Measurements from ENCODE around the gene ARHGAP31. TPM values are rescaled to one million over a fixed set of nuclear protein-coding genes. Genes with fewer than 3 reads are reported as not detected.

The ARHGAP31 gene
- total RNA-seq, 2 experiments from 2014 or later: 1.6 to 1.7 TPM

DNA sequence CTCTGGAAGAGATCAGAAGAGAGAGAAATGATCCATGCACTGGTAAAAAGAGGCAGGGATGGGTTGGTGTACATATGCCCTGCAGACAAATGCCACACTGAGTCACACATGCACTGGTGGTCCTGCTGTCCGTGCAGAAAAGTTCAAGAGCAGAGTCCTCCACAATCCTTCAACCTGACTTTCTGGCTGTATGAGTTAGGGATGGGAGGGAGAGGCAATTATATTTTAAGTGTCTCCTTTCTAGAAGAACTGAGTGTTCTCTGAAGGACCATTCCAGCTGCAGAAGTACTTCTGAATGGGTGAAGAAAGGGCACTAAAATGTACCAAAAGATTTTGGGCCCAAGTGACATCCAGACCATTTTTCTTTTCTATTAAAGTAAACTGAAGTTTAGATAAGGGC lies 142.8 kb downstream of the ARHGAP31 start:
- POLR2A ChIA-PET: no interaction called here
- no peak for DNase-seq
- Mint-ChIP-seq H3K36me3 (peaks cover 61% of the 10 kb centered on the region), H3K27ac (no peak overlapping the region), H3K4me1 (no peaks in the 10 kb centered on the region), H3K9me3 (no peaks in the 10 kb centered on the region), H3K27me3 (no peaks in the 10 kb centered on the region), H3K4me3 (no peak overlapping the region)
- ATAC-seq (ENCODE audit: low read depth): no peak

DNA sequence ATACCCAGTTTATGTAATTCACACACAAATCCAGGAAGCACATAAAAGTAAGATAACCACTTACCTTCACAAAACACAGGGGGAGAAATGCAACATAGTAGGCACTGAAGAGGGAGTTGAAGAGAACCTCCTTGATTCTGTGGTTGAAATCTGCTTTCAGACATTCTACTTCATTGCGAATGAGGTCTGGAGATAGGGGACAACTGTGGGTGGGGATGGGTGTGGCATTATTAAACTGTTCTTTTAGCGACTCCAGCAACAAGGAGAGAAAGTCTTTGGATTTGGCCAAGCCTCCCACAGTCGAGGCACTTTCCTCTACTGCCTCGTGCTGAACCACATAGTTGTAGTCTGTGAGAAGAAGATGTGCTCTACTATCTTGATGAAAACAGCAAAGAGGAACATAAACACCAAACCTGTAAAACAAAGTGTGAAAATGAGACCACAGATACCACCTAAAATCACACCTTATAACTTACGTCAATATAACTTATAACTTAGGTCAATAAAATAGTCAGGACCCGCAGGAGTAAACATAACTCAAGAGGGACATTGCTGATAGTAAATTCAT lies 143.6 kb downstream of the ARHGAP31 start:
- H3K4me1 Mint-ChIP-seq: no peaks in the 10 kb centered on the region
- POLR2A ChIA-PET: no interaction called here
- DNase-seq (no peak), ATAC-seq (ENCODE audit: low read depth) (no peak)
- no peaks in the 10 kb centered on the region for H3K27me3 Mint-ChIP-seq
- H3K4me3 Mint-ChIP-seq: no peak overlapping the region
- H3K9me3 Mint-ChIP-seq: peaks cover 2% of the 10 kb centered on the region
- H3K36me3 Mint-ChIP-seq: peaks cover 63% of the 10 kb centered on the region
- H3K27ac Mint-ChIP-seq: no peak overlapping the region

DNA sequence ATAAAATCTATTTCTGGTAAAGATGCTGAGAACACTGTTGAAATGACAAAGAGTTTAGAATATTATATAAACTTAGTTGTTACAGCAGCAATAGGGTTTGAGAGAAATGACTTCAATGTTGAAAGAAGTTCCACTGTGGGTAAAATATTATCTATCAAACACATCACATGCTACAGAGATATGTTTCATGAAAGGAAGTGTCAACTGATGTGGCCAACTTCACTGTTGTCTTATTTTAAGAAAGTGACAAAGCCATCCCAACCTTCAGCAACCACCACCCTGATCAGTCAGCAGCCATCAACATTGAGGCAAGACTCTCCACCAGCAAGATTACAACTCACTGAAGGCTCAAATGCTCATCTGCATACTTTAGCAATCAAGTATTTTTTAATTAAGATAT lies 149.0 kb downstream of the ARHGAP31 start:
- no peak for DNase-seq
- Mint-ChIP-seq H3K4me3 (no peak overlapping the region), H3K4me1 (peaks cover 3% of the 10 kb centered on the region), H3K27ac (no peak overlapping the region), H3K36me3 (peaks cover 57% of the 10 kb centered on the region), H3K9me3 (peaks cover 2% of the 10 kb centered on the region), H3K27me3 (no peaks in the 10 kb centered on the region)
- ATAC-seq (ENCODE audit: low read depth): no peak
- POLR2A ChIA-PET: no interaction called here

DNA sequence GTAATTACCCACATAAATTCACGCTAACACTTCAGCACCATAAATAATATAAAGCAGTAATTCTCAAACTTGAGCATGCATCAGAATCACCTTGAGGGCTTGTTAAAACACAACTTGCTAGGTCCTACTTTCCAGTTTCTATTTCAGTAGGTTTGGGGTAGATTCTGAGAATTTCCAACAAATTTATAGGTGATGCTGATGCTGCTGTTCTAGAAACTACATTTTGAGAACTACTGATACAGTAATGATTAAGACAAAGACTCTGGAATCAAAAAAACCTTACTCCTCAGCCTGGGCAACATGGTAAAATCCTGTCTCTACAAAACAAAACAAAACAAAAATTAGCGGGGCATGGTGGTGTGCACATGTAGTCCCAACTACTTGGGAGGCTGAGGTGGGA lies 150.4 kb downstream of the ARHGAP31 start:
- Mint-ChIP-seq H3K4me1 (peaks cover 3% of the 10 kb centered on the region), H3K9me3 (peaks cover 2% of the 10 kb centered on the region), H3K27ac (no peak overlapping the region), H3K27me3 (no peaks in the 10 kb centered on the region), H3K4me3 (no peak overlapping the region), H3K36me3 (peaks cover 57% of the 10 kb centered on the region)
- POLR2A ChIA-PET: no interaction called here
- DNase-seq (no peak), ATAC-seq (ENCODE audit: low read depth) (no peak)

DNA sequence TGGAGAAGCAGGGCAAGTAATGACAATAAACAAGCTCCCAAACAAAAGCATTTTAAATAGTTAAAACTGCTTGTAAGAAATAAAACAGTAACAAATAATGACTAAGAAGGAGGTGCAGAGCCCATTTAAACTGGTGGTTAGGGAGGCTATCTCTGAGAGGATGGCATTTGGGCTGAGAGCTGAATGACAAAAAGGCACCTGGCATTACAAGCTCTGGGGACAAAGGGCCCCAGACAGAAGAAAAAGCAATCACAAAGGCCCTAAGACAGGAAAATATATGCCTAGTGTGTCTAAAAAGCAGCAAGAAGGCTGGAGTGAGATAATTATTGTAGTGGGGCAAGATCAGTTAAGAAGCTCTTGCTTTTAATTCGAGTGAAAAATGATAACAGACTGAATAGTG lies 159.6 kb downstream of the ARHGAP31 start:
- Mint-ChIP-seq H3K9me3 (no peaks in the 10 kb centered on the region), H3K27me3 (no peaks in the 10 kb centered on the region), H3K36me3 (peaks cover 30% of the 10 kb centered on the region), H3K4me1 (peaks cover 10% of the 10 kb centered on the region), H3K4me3 (no peak overlapping the region), H3K27ac (no peak overlapping the region)
- POLR2A ChIA-PET: interaction anchor here (0.8 kb wide), 1 partner anchor 8 kb away, joined by 3 read pairs; no protein-coding TSS in a partner anchor
- DNase-seq: no peak
- ATAC-seq (ENCODE audit: low read depth): no peak

DNA sequence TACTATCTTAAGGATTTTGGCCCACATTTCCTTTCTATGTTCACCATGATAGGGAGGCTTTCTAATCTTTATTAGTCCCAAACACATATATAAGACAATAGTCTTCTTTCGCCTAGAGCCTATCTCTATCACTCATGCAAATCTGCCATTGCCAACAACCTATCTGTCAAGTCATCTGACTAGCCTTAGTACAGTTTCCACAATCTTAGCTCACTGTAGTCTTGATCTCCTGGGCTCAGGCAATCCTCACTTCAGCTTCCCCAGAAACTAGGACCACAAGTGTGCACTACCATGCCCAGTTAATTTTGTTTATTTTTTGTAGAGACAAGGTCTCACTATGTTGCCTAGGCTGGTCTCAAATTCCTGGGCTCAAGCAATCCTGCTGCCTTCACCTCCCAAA lies 162.3 kb downstream of the ARHGAP31 start:
- DNase-seq: no peak
- ATAC-seq (ENCODE audit: low read depth): no peak
- peaks cover 23% of the 10 kb centered on the region for H3K4me1 Mint-ChIP-seq
- peaks cover 33% of the 10 kb centered on the region for H3K36me3 Mint-ChIP-seq
- POLR2A ChIA-PET: no interaction called here
- H3K27me3 Mint-ChIP-seq: no peaks in the 10 kb centered on the region
- H3K4me3 Mint-ChIP-seq: no peak overlapping the region
- no peak overlapping the region for H3K27ac Mint-ChIP-seq
- H3K9me3 Mint-ChIP-seq: no peaks in the 10 kb centered on the region

DNA sequence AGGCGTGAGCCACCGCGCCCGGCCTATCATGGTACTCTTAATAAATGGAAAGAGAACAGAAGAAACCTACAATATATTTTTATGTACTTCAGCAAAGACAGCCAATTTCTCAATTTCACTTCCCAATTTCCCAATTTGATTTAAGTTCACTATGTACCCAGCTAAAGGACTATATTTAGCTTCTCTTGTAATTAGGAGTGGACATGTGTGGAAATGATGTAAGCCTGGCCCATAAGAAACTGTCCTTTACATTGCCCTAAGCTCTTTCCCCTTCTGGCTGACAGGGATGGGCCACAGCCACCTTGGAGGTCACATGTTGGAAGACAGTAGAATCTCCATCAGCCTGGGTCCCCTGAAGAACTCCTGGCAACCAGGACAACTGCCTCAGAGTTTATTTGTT lies 163.1 kb downstream of the ARHGAP31 start:
- peaks cover 30% of the 10 kb centered on the region for H3K36me3 Mint-ChIP-seq
- H3K27me3 Mint-ChIP-seq: no peaks in the 10 kb centered on the region
- no peak for DNase-seq
- H3K9me3 Mint-ChIP-seq: no peaks in the 10 kb centered on the region
- H3K4me3 Mint-ChIP-seq: no peak overlapping the region
- POLR2A ChIA-PET: no interaction called here
- no peak for ATAC-seq (ENCODE audit: low read depth)
- no peak overlapping the region for H3K27ac Mint-ChIP-seq
- H3K4me1 Mint-ChIP-seq: peaks cover 31% of the 10 kb centered on the region

DNA sequence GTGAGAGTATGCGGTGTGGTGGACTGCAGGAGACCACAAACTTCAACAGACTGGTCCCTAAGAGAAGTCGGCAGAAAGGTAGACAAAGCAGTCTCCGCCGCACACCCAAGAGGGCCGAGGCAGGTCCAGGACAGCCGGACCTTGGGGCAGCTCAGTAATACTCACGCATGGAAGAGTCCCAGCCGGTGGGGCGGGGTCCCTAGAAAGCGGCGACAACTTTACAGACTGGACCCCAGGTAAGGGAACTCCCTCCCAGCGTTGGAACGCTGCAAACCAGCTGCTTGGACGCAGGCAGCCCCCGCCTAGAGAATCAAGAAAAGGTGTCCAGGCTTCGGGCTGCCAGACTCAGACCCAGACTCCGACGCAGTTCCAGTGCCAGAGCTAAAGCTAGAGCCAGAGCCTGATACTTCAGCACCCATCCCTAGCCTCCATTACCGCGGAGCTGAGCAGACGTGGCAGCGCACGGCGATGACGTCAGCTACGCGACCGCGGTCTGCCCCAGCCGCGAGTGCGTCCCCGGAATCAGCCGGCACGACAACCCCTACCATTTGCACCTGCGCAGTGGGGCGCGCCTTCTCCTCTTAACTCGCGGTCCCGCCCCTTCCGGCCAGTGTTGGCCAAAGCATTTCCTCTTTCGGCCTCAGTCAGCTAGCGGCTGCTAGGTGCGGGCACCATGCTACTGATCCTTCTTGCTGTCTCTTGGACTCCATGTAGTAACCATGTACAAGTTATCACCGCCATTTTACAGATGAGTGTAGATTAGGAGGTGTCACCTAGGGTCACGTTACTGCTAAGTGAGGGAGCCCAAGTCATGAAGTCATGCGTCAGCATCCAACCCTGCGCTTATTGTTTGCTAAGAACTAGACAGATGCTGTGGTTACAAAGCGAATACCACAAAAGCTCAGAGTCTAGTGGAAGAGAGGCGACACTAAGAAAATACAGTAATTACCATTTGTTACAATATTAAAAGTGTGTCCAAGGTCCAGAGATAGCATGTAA lies 169.3 kb downstream of the ARHGAP31 start, which contains the start of gene TMEM39A:
TMEM39A (minus strand) TSS at position 445 of the 999 bp plus-strand sequence. CDS start 1,541 bp downstream, outside the sequence.
- POLR2A ChIA-PET: interaction anchor here (0.6 to 3.9 kb wide), 19 partner anchors 9 to 631 kb away, joined by 3 to 56 read pairs (median 4); partner anchors contain the start of genes ADPRH, B4GALT4, CD80 and COX17
- H3K36me3 Mint-ChIP-seq: peaks cover 13% of the 10 kb centered on the region
- peak; percentile 99 for DNase-seq
- peak within 1 kb of the TSS; percentile 99 for H3K27ac Mint-ChIP-seq
- H3K4me1 Mint-ChIP-seq: peaks cover 40% of the 10 kb centered on the region
- H3K9me3 Mint-ChIP-seq: no peaks in the 10 kb centered on the region
- H3K4me3 Mint-ChIP-seq: peak within 1 kb of the TSS; percentile 92
- peak; percentile 89 for ATAC-seq (ENCODE audit: low read depth)
- no peaks in the 10 kb centered on the region for H3K27me3 Mint-ChIP-seq

DNA sequence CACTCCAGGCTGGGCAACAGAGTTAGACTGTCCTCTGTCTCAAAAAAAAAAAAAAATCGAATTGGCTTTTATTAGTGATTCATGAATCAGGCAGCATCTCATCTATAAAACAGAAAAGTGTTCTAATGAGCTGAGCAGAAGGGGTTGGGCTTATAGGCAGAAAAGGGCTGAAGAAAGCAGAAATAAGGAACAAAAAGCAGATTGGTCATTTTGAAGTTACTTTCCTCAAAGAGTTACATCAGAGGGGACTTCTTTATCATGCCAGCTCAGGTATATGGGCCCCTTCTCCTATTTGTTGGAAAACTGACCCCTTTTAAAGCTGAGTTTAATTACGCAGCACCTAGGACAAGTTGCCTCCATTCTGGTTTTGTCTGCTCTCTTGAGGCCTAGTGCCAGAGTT lies 173.9 kb downstream of the ARHGAP31 start:
- ATAC-seq (ENCODE audit: low read depth) (no peak), DNase-seq (no peak)
- Mint-ChIP-seq H3K9me3 (no peaks in the 10 kb centered on the region), H3K4me1 (peaks cover 35% of the 10 kb centered on the region), H3K27me3 (no peaks in the 10 kb centered on the region), H3K36me3 (peaks cover 14% of the 10 kb centered on the region), H3K4me3 (peak overlapping the region; percentile 95), H3K27ac (peak overlapping the region; percentile 93)
- POLR2A ChIA-PET: interaction anchor here (1.1 to 4.4 kb wide), 4 partner anchors 31 to 881 kb away, joined by 3 to 55 read pairs (median 4); partner anchors contain the start of genes COX17, LRRC58 and TIMMDC1

DNA sequence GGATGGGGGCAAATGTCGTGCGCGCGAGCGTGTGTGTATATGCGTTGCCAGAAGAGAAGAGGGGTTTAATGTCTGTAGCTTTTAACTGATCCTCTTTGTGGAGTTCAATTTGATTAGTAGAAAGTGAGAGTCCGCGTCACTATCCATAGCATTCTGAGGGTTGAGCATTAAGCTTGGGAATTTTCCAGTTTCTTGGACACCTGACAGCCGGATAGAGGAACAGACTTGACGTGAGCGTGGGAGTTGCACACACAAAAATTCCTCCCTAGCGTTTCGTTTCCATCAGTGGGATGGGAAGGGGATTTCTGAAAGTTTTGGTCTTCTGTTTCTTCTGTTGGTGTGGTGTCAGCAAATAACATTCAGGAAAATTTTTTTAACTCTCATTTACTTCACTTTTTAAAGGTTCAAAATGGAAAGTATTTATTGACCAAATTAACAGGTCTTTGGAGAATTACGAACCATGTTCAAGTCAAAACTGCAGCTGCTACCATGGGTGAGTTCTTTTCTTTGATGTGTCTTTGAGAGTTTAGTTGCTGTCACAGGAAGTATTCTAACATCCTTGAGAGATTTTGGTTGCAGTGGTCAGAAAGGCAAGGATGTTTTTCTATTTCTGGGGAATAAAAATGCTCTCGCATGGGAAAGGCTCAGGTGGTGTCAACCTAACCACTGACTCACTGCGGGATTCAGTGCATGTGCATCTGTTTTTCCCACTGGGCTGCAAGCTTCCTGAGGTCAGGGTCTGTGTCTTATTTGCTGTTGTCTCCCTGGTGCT lies 175.4 kb downstream of the ARHGAP31 start:
- H3K4me3 Mint-ChIP-seq: peak overlapping the region; percentile 95
- POLR2A ChIA-PET: interaction anchor here (0.6 to 4.4 kb wide), 8 partner anchors 11 to 625 kb away, joined by 3 to 55 read pairs (median 4); partner anchors contain the start of genes B4GALT4, GSK3B and TIMMDC1
- peak overlapping the region; percentile 93 for H3K27ac Mint-ChIP-seq
- DNase-seq (no peak), ATAC-seq (ENCODE audit: low read depth) (no peak)
- H3K27me3 Mint-ChIP-seq: no peaks in the 10 kb centered on the region
- no peaks in the 10 kb centered on the region for H3K9me3 Mint-ChIP-seq
- H3K4me1 Mint-ChIP-seq: peaks cover 24% of the 10 kb centered on the region
- peaks cover 11% of the 10 kb centered on the region for H3K36me3 Mint-ChIP-seq

Data from activated naive CD8-positive, alpha-beta T cell treated with anti-CD3 and anti-CD28 coated beads, Interleukin-2, amount 10 ng/mL, durations not matched to agents 7 days and 5 days (primary cell).